Endothelial cell (in vitro differentiated cells): Measurements from ENCODE around the gene PDLIM7. TPM values are rescaled to one million over a fixed set of nuclear protein-coding genes. Genes with fewer than 3 reads are reported as not detected.

Source experiments
- DNase-seq: peaks from one replicate; pipeline ENCODE4 v3.0.0; 2021; ENCODE audit warnings: low spot score
- H3K27ac Mint-ChIP-seq: one replicate; pipeline ENCODE4 v1.8.0; 2021; ENCODE audit warnings: mixed read lengths, inconsistent platforms; ENCODE audit not compliant: unreplicated experiment
- H3K27me3 Mint-ChIP-seq: one replicate; pipeline ENCODE4 v1.8.0; 2021; ENCODE audit warnings: mild to moderate bottlenecking, moderate library complexity, mixed read lengths, inconsistent platforms; ENCODE audit not compliant: unreplicated experiment
- H3K36me3 Mint-ChIP-seq: one replicate; pipeline ENCODE4 v1.8.0; 2021; ENCODE audit warnings: mild to moderate bottlenecking, low read depth, mixed read lengths, inconsistent platforms; ENCODE audit not compliant: unreplicated experiment
- H3K4me1 Mint-ChIP-seq: one replicate; pipeline ENCODE4 v1.8.0; 2021; ENCODE audit warnings: mild to moderate bottlenecking, mixed read lengths, inconsistent platforms; ENCODE audit not compliant: unreplicated experiment
- H3K4me3 Mint-ChIP-seq: one replicate; pipeline ENCODE4 v1.8.0; 2021; ENCODE audit warnings: mild to moderate bottlenecking, mixed read lengths, inconsistent platforms; ENCODE audit not compliant: unreplicated experiment
- H3K9me3 Mint-ChIP-seq: one replicate; pipeline ENCODE4 v1.8.0; 2021; ENCODE audit warnings: mixed read lengths, inconsistent platforms; ENCODE audit not compliant: unreplicated experiment
- CTCF ChIP-seq: fragments of 200-600 bp; sonication (generic); IDR thresholded peaks from one replicate; pipeline ENCODE4 v1.5.0; 2021; ENCODE audit warnings: antibody characterized with exemption; ENCODE audit not compliant: unreplicated experiment
- long read RNA-seq: library from polyadenylated mRNA; unstranded; transcript quantifications from one replicate; pipeline ENCODE4 v2.0.0, GENCODE V29; 2020; ENCODE audit not compliant: unreplicated experiment
- total RNA-seq: library from RNA; stranded (reverse); fragmentation: NEBNext Ultra II Directional; extraction: Animal tissue kit (Norgen Biotek cat#: 25700); gene quantifications from one replicate; pipeline ENCODE4 v1.2.1, GENCODE V29; 2021; ENCODE audit not compliant: unreplicated experiment

The PDLIM7 gene
- total RNA-seq, result 238 TPM
- long read RNA-seq, transcript PDLIM7-201 (8 exons, 977 nt), result minor isoform, 46 of 297 reads
- long read RNA-seq, transcript PDLIM7-202 (13 exons, 1,689 nt), result major isoform, 198 of 297 reads
- long read RNA-seq, partial matches to known transcripts, result 18 of 297 reads
- long read RNA-seq, other reads (novel, unspliced or antisense), result 35 of 297 reads

GRCh38 chr5:177497292-177498012 lies at the start of gene PDLIM7:
Gene PDLIM7 (minus strand): TSS chr5:177497604. CDS start chr5:177496512, 1,092 bp downstream.
- peak within 1 kb of the TSS; percentile 87 for H3K27ac Mint-ChIP-seq
- H3K4me3 Mint-ChIP-seq, result peak within 1 kb of the TSS; percentile 89
- H3K4me1 Mint-ChIP-seq, result peaks cover 39% of the 10 kb centered on the region
- no peaks in the 10 kb centered on the region for H3K9me3 Mint-ChIP-seq
- peaks cover 11% of the 10 kb centered on the region for H3K27me3 Mint-ChIP-seq
- peaks cover 15% of the 10 kb centered on the region for H3K36me3 Mint-ChIP-seq
- peak; percentile 33 for TF ChIP-seq CTCF
- DNase-seq, result peak; percentile 98

GRCh38 chr5:177546258-177546741 lies 48.9 kb upstream of the PDLIM7 start:
- peaks cover 30% of the 10 kb centered on the region for H3K4me1 Mint-ChIP-seq
- no peaks in the 10 kb centered on the region for H3K27me3 Mint-ChIP-seq
- no peaks in the 10 kb centered on the region for H3K9me3 Mint-ChIP-seq
- no peak overlapping the region for H3K4me3 Mint-ChIP-seq
- peak overlapping the region; percentile 59 for H3K27ac Mint-ChIP-seq
- peaks cover 9% of the 10 kb centered on the region for H3K36me3 Mint-ChIP-seq
- TF ChIP-seq CTCF, result no peak
- DNase-seq, result no peak

DNA sequence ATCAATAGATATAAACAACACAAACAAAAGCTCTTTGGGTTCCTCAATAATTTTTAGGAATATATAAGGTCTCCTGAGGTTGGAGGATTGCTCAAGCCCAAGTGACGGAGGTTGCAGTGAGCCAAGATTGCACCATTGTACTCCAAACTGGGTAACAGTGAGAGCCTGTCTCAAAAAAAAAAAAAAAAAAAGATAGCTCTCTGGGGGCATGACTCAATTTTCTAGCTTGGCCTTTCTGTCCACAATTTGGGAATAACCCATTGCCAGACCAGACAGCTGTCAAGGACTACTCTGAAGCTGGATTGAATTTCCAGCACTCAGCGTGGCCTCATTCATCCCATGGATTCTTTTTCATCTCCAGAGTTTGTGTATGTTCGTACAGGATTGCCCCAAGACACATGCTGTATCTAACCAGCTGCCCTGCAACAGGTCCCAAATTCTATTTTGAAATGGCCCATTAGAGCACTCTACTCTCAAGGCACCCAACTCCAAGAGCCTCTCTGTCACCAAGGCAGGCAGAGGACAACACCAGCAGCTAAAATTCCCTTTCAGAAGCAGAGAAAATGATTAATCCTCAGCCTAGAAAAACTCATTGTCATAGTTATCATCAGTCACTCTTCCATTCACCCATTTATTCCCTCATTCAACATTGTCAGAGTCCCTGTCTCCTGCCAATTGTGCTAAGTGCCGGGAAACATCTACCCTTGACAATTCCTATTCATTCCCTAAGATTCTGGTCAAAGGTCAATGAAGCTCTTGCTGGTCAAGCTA lies 48.3 kb upstream of the PDLIM7 start:
- no peak overlapping the region for H3K4me3 Mint-ChIP-seq
- no peaks in the 10 kb centered on the region for H3K9me3 Mint-ChIP-seq
- no peak for DNase-seq
- H3K36me3 Mint-ChIP-seq, result peaks cover 9% of the 10 kb centered on the region
- H3K27ac Mint-ChIP-seq, result peak overlapping the region; percentile 59
- H3K27me3 Mint-ChIP-seq, result no peaks in the 10 kb centered on the region
- H3K4me1 Mint-ChIP-seq, result peaks cover 30% of the 10 kb centered on the region
- no peak for TF ChIP-seq CTCF

DNA sequence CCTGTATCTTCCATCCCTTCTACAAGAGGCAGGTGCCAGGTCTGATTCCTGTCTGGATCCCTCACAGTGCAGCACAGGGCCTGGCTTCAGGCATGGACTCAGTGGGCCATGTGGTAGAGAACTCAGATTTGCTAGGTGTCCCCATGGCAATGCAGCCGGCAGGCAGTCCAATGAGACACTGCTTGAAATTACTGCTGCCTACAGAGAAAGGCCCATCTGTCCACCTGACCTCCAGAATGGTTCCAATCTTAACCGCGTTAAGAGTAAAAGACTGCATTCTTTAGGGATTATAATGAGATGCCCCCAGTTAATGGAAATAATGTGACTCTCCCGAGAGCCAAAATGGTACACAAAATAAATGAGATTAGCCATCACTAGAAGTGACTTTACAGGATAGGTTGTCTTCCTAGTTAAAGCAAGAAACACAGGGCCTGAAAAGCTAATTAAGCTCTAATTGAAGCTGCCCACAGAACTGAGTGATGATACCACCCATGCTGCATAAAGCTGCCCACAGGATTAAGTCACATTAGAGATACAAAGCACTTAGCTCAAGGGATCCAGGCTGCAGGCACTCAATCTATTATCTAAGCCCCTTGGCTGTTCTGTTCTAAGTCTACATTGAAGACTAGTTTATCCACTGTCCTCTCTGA lies 45.5 kb upstream of the PDLIM7 start:
- Mint-ChIP-seq H3K9me3 (no peaks in the 10 kb centered on the region), H3K4me3 (peak overlapping the region; percentile 15), H3K4me1 (peaks cover 23% of the 10 kb centered on the region), H3K27me3 (no peaks in the 10 kb centered on the region), H3K36me3 (peaks cover 14% of the 10 kb centered on the region), H3K27ac (no peak overlapping the region)
- no peak for TF ChIP-seq CTCF
- DNase-seq, result no peak
